Mammary epithelial cell (primary cell): ENCODE data around the gene IL12RB2.

Experiments used
- EZH2 ChIP-seq: IDR thresholded peaks from 2 replicates; pipeline ENCODE4 v1.6.1; 2012; ENCODE audit warnings: low read length, inconsistent platforms, borderline replicate concordance
- TF ChIP-seq, protein P1 (sequence below), 2 donors: IDR thresholded peaks in 1 of 2; conservative IDR thresholded peaks in 1 of 2; 2 replicates each; pipeline ENCODE4 v1.5.1; 2011 to 2012; ENCODE audit warnings: inconsistent platforms in 2 of 2, low read length in 2 of 2, mild to moderate bottlenecking in 2 of 2, control low read depth in 1 of 2, low read depth in 1 of 2; ENCODE audit not compliant: insufficient read depth in 1 of 2; ENCODE audit errors: extremely low read depth in 1 of 2

DNA sequence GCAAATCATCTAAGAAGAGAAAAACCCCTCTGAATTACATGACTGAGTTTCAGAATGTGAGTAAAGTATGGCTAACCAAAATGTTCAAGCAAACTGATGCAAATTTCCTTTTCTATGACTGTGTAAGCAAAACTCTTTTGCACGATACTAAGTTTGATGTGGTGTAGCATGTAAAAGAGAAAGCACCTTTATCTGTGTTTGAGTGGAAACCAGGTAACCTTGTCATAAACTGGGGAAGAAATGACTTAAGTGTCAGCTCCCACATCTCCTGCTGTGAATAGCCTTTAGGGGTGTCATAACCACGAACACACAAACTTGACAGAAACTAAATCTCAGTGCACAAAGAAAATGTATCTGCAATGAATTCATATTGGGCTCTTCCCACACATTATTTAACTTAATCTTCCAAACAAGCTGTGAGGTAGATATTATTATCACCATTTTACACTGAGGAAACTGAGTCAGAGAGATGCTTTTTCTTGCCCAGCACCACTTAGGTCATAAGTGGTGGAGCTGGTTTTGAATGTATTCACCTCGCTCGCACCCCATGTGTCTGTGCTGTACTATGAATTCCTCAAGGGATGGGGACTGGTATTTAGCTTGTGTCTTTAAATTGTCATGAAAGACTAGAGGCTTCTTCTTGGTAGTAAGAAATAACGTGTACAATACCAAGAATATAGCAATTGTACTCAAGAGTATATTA, 32.9 kb upstream of the IL12RB2 start:
- TF ChIP-seq, protein P1, sequence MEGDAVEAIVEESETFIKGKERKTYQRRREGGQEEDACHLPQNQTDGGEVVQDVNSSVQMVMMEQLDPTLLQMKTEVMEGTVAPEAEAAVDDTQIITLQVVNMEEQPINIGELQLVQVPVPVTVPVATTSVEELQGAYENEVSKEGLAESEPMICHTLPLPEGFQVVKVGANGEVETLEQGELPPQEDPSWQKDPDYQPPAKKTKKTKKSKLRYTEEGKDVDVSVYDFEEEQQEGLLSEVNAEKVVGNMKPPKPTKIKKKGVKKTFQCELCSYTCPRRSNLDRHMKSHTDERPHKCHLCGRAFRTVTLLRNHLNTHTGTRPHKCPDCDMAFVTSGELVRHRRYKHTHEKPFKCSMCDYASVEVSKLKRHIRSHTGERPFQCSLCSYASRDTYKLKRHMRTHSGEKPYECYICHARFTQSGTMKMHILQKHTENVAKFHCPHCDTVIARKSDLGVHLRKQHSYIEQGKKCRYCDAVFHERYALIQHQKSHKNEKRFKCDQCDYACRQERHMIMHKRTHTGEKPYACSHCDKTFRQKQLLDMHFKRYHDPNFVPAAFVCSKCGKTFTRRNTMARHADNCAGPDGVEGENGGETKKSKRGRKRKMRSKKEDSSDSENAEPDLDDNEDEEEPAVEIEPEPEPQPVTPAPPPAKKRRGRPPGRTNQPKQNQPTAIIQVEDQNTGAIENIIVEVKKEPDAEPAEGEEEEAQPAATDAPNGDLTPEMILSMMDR (conservative IDR thresholded peaks at IDR 0.05 in 1 of 2, IDR thresholded peaks at IDR 0.05 in 1 of 2; ENCODE audit: extremely low read depth in 1 of 2, insufficient read depth in 1 of 2, low read depth in 1 of 2, low read length in 2 of 2) = no peak
- TF ChIP-seq EZH2 = no peak
